ENCODE data around the gene ACCS.

DNA sequence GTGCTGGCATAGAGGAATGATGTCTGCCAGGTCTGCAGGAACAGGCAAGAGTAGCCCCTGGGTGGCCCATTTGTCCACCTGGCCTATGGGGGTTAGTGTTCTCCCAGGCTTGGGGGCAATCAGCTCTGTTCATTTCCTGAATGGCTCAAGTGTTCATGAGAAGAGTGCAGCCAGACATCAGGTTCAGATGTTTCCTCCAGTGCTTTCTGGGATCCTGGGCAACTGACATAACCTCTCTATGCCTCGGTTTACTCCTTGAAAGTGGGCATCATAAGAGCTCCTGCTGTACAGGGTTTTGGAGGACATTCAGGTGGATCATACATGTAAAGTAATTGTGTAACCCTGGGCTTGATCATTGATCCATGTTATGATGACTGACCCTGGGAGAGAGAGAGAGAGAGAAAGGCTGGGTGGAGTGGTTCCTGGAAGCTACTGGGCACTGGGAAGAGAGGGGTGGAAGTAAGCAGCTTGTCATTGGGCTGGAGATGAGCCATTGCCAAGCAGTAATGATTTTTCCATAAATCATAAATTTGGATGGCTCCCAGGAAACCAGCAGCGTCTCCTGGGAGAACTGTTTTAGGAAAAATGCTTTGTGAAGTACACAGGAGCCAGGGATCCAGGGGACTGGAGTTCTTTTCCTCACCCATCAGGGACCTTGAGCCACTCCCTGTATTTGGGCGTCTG lies 48.5 kb upstream of the ACCS start:
- TF ChIP-seq POLR2A (IDR thresholded peaks at IDR 0.05; ENCODE audit: low read depth, low read length) = no peak
- no peak for TF ChIP-seq BHLHE40 (IDR thresholded peaks at IDR 0.05; ENCODE audit: low read depth, low read length)
- TF ChIP-seq, protein P1, sequence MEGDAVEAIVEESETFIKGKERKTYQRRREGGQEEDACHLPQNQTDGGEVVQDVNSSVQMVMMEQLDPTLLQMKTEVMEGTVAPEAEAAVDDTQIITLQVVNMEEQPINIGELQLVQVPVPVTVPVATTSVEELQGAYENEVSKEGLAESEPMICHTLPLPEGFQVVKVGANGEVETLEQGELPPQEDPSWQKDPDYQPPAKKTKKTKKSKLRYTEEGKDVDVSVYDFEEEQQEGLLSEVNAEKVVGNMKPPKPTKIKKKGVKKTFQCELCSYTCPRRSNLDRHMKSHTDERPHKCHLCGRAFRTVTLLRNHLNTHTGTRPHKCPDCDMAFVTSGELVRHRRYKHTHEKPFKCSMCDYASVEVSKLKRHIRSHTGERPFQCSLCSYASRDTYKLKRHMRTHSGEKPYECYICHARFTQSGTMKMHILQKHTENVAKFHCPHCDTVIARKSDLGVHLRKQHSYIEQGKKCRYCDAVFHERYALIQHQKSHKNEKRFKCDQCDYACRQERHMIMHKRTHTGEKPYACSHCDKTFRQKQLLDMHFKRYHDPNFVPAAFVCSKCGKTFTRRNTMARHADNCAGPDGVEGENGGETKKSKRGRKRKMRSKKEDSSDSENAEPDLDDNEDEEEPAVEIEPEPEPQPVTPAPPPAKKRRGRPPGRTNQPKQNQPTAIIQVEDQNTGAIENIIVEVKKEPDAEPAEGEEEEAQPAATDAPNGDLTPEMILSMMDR (conservative IDR thresholded peaks at IDR 0.05; ENCODE audit: low read depth, low read length) = no peak
- no peak for TF ChIP-seq FOS (IDR thresholded peaks at IDR 0.05; ENCODE audit: low read depth, low read length)
- TF ChIP-seq, protein P2, sequence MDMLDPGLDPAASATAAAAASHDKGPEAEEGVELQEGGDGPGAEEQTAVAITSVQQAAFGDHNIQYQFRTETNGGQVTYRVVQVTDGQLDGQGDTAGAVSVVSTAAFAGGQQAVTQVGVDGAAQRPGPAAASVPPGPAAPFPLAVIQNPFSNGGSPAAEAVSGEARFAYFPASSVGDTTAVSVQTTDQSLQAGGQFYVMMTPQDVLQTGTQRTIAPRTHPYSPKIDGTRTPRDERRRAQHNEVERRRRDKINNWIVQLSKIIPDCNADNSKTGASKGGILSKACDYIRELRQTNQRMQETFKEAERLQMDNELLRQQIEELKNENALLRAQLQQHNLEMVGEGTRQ (IDR thresholded peaks at IDR 0.05; ENCODE audit: low read depth, low read length) = no peak
- TF ChIP-seq MAFK (IDR thresholded peaks at IDR 0.05; ENCODE audit: low read depth, low read length) = no peak
- no peak for TF ChIP-seq RFX5 (IDR thresholded peaks at IDR 0.05; ENCODE audit: low read depth, low read length)
- TF ChIP-seq CEBPB (IDR thresholded peaks at IDR 0.05; ENCODE audit: low read depth, low read length) = no peak
- no peak for TF ChIP-seq RCOR1 (IDR thresholded peaks at IDR 0.05; ENCODE audit: insufficient replicate concordance, low read length)

All from IMR-90 (cell line).